Stimulated activated CD4-positive, alpha-beta T cell treated with anti-CD3 and anti-CD28 coated beads, Interleukin-2, amount 100 ng/mL, for 24 hours (primary cell): ENCODE data around the gene ENDOU.

Experiments used
- DNase-seq, 2 donors: peaks; one replicate each; pipeline ENCODE4 v3.0.0-alpha.2; 2020

Gene ENDOU

GRCh38 chr12:47717443-47718193, 7.7 kb downstream of the ENDOU start:
- peak; percentile 48 to 51 for DNase-seq

- DNase-seq = peak in 1 of 2 donors; percentile 15
Observed at GRCh38 chr12:47717046-47717442, 8.2 kb downstream of the ENDOU start.

GRCh38 chr12:47715877-47716548, 9.3 kb downstream of the ENDOU start:
- DNase-seq = no peak

GRCh38 chr12:47715393-47715876, 9.9 kb downstream of the ENDOU start:
- DNase-seq = peak; percentile 81 to 86

GRCh38 chr12:47714826-47715386, 10.4 kb downstream of the ENDOU start:
- no peak for DNase-seq

- no peak for DNase-seq
Observed at GRCh38 chr12:47712171-47712570, 13.1 kb downstream of the ENDOU start.

GRCh38 chr12:47711448-47711847, 13.8 kb downstream of the ENDOU start:
- no peak for DNase-seq

- no peak for DNase-seq
Observed at GRCh38 chr12:47710278-47710677, 15.0 kb downstream of the ENDOU start.

GRCh38 chr12:47709671-47710070, 15.6 kb downstream of the ENDOU start:
- DNase-seq = no peak

GRCh38 chr12:47709237-47709636, 16.1 kb downstream of the ENDOU start:
- DNase-seq = no peak

- no peak for DNase-seq
Observed at GRCh38 chr12:47707905-47708543, 17.3 kb downstream of the ENDOU start.

GRCh38 chr12:47707355-47707754, 17.9 kb downstream of the ENDOU start:
- no peak for DNase-seq

- DNase-seq = peak; percentile 99
Observed at GRCh38 chr12:47705566-47706425, 19.5 kb downstream of the ENDOU start, which contains the start of gene RPAP3. Gene RPAP3 (minus strand): TSS chr12:47706030. CDS start chr12:47702840, 3,190 bp downstream.

- no peak for DNase-seq
Observed at GRCh38 chr12:47705229-47705565, 20.1 kb downstream of the ENDOU start.

- no peak for DNase-seq
Observed at GRCh38 chr12:47704719-47705118, 20.6 kb downstream of the ENDOU start.

GRCh38 chr12:47700263-47700662, 25.0 kb downstream of the ENDOU start:
- no peak for DNase-seq

- DNase-seq = no peak
Observed at GRCh38 chr12:47698631-47699030, 26.7 kb downstream of the ENDOU start.

GRCh38 chr12:47698055-47698454, 27.2 kb downstream of the ENDOU start:
- DNase-seq = no peak

GRCh38 chr12:47689215-47689614, 36.1 kb downstream of the ENDOU start:
- DNase-seq = no peak

- no peak for DNase-seq
Observed at GRCh38 chr12:47687636-47688035, 37.7 kb downstream of the ENDOU start.

GRCh38 chr12:47686645-47687240, 38.5 kb downstream of the ENDOU start:
- no peak for DNase-seq

GRCh38 chr12:47679785-47680184, 45.5 kb downstream of the ENDOU start:
- no peak for DNase-seq
